ENCODE results near the gene CORO1A. TPM values are rescaled to one million over a fixed set of nuclear protein-coding genes. Genes with fewer than 3 reads are reported as not detected.
A peak's percentile ranks its signal among the peaks of the same experiment; 100 is the strongest.
"Not testable (repeated sequence)": the region's sequence is repeated elsewhere in the genome, so short reads cannot be mapped to it uniquely, and the experiment has no call there.

The CORO1A gene
- total RNA-seq, 1 experiment from 2014 or later, result 7.0 TPM

DNA sequence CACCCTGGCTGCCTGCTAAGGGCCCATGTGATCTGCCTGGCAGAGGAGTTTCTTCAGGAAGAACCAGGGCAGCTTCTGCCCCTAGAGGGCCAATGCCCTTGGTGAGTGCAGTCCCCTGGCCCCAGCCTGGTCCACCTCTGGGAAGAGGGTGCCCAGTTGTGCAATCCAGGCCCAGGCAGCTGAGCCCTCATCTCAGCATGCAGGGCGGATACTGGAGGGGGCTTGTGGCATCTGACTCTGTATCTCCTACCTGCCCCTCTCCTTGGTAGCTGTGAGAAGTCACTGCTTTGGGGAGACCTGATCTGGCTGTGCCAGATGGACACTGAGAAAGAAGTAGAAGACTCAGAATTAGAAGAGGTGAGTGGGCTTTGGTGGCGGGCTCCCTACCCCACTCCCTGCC is 13.6 kb downstream of the CORO1A start:
- POLR2A ChIA-PET, result not testable (repeated sequence)

DNA sequence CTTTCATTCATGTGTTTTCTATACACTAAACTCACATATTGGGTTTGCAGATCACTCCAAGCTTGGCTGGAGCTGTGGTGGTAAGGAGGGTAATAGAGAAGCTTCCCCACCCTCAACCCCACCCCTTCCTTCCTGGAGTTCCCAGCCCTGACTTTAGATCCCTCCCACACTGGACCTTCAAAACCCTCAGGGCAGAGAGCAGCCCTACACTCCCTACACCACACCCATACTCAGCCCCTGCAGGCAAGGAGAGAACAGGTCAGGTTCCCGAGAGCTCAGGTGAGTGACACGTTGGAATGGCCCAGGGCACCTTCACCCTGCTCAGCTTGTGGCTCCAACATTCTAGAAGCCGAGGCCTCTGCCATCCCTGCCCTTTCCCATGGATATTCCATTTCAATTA is 15.6 kb downstream of the CORO1A start, which contains the start of gene SULT1A3:
TSS of gene SULT1A3 (plus strand) at position 207 of the 400 bp plus-strand sequence. CDS start 1,474 bp downstream, outside the sequence.
- H3K4me2 ChIP-seq (ENCODE audit: low read length); CTCF ChIA-PET; H3K27me3 ChIP-seq (ENCODE audit: insufficient read depth, low read length); H3K27ac ChIP-seq (ENCODE audit: low read depth, low read length); POLR2A ChIA-PET; RAD21 ChIA-PET (ENCODE audit: low non-redundant PET in 1 of 2, low total read pairs in 2 of 2, uncharacterized antibody in 2 of 2, unreplicated experiment in 2 of 2); H2AFZ ChIP-seq (ENCODE audit: low read depth, low read length, poor library complexity, severe bottlenecking); H3K79me2 ChIP-seq (ENCODE audit: insufficient read depth, low read length); BruUV-seq (replicated peaks); DNase-seq (ENCODE audit: low read depth, low spot score); H3K4me1 ChIP-seq (ENCODE audit: control insufficient read depth in 1 of 2, insufficient read depth in 2 of 2, low read length in 2 of 2); H3K9me2 ChIP-seq (ENCODE audit: insufficient read depth); H3K4me3 ChIP-seq (replicated peaks in 1 of 2; ENCODE audit: low read depth in 1 of 2, low read length in 2 of 2); H4K20me1 ChIP-seq (ENCODE audit: insufficient read depth); H3K9ac ChIP-seq (ENCODE audit: low read length); H3K36me3 ChIP-seq (ENCODE audit: control insufficient read depth in 1 of 2, insufficient read depth in 2 of 2, low read length in 2 of 2); H3K9me3 ChIP-seq (ENCODE audit: control insufficient read depth in 1 of 2, insufficient read depth in 1 of 2, low read depth in 1 of 2, low read length in 2 of 2); intact Hi-C loops (cut with micrococcal nuclease): not testable (repeated sequence)
- peak; percentile 60 for ATAC-seq

More for the DNA sequence above, 13.6 kb downstream of the CORO1A start:
- H4K20me1 ChIP-seq (ENCODE audit: insufficient read depth); RAD21 ChIA-PET (ENCODE audit: low non-redundant PET in 1 of 2, low total read pairs in 2 of 2, uncharacterized antibody in 2 of 2, unreplicated experiment in 2 of 2); intact Hi-C loops (cut with micrococcal nuclease); DNase-seq (ENCODE audit: low read depth, low spot score); H3K79me2 ChIP-seq (ENCODE audit: insufficient read depth, low read length); H3K36me3 ChIP-seq (ENCODE audit: control insufficient read depth in 1 of 2, insufficient read depth in 2 of 2, low read length in 2 of 2); H2AFZ ChIP-seq (ENCODE audit: low read depth, low read length, poor library complexity, severe bottlenecking); CTCF ChIA-PET; H3K27me3 ChIP-seq (ENCODE audit: insufficient read depth, low read length); H3K4me2 ChIP-seq (ENCODE audit: low read length); BruUV-seq (replicated peaks); H3K9me3 ChIP-seq (ENCODE audit: control insufficient read depth in 1 of 2, insufficient read depth in 1 of 2, low read depth in 1 of 2, low read length in 2 of 2); H3K9me2 ChIP-seq (ENCODE audit: insufficient read depth); H3K27ac ChIP-seq (ENCODE audit: low read depth, low read length); H3K9ac ChIP-seq (ENCODE audit: low read length); ATAC-seq; H3K4me3 ChIP-seq (replicated peaks in 1 of 2; ENCODE audit: low read depth in 1 of 2, low read length in 2 of 2); H3K4me1 ChIP-seq (ENCODE audit: control insufficient read depth in 1 of 2, insufficient read depth in 2 of 2, low read length in 2 of 2): not testable (repeated sequence)

DNA sequence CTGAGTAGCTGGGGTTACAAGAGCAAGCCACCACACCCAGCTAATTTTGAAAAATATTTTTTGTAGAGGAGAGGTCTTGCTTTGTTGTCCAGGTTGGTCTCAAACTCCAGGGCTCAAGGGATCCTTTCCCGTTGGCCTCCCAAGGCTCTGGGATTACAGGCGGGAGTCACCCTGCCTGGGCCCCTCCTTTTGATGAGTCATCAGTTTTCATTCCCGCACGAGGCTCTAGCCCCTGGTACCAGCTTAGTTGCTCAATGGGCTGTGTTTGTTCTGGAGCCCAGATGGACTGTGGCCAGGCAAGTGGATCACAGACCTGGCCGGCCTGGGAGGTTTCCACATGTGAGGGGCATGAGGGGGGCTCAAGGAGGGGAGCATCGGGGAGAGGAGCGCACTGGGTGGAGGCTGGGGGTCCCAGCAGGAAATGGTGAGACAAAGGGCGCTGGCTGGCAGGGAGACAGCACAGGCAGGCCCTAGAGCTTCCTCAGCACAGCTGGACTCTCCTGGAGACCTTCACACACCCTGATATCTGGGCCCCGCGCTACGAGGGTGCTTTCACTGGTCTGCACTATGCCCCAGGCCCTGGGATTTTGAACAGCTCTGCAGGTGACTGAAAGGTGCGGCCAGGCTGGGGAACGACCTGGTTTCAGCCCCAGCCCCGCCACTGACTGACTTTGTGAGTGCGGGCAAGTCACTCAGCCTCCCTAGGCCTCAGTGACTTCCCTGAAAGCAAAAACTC is 16.4 kb downstream of the CORO1A start:
- H3K4me1 ChIP-seq (ENCODE audit: control insufficient read depth in 1 of 2, insufficient read depth in 2 of 2, low read length in 2 of 2); intact Hi-C loops (cut with micrococcal nuclease); H3K9ac ChIP-seq (ENCODE audit: low read length); H3K27me3 ChIP-seq (ENCODE audit: insufficient read depth, low read length); BruUV-seq (replicated peaks); H3K79me2 ChIP-seq (ENCODE audit: insufficient read depth, low read length); H2AFZ ChIP-seq (ENCODE audit: low read depth, low read length, poor library complexity, severe bottlenecking); RAD21 ChIA-PET (ENCODE audit: low non-redundant PET in 1 of 2, low total read pairs in 2 of 2, uncharacterized antibody in 2 of 2, unreplicated experiment in 2 of 2); H3K4me3 ChIP-seq (replicated peaks in 1 of 2; ENCODE audit: low read depth in 1 of 2, low read length in 2 of 2); CTCF ChIA-PET; POLR2A ChIA-PET; DNase-seq (ENCODE audit: low read depth, low spot score); H3K4me2 ChIP-seq (ENCODE audit: low read length); H3K27ac ChIP-seq (ENCODE audit: low read depth, low read length); H4K20me1 ChIP-seq (ENCODE audit: insufficient read depth); H3K9me2 ChIP-seq (ENCODE audit: insufficient read depth); H3K9me3 ChIP-seq (ENCODE audit: control insufficient read depth in 1 of 2, insufficient read depth in 1 of 2, low read depth in 1 of 2, low read length in 2 of 2); H3K36me3 ChIP-seq (ENCODE audit: control insufficient read depth in 1 of 2, insufficient read depth in 2 of 2, low read length in 2 of 2): not testable (repeated sequence)
- ATAC-seq, result peak; percentile 74

DNA sequence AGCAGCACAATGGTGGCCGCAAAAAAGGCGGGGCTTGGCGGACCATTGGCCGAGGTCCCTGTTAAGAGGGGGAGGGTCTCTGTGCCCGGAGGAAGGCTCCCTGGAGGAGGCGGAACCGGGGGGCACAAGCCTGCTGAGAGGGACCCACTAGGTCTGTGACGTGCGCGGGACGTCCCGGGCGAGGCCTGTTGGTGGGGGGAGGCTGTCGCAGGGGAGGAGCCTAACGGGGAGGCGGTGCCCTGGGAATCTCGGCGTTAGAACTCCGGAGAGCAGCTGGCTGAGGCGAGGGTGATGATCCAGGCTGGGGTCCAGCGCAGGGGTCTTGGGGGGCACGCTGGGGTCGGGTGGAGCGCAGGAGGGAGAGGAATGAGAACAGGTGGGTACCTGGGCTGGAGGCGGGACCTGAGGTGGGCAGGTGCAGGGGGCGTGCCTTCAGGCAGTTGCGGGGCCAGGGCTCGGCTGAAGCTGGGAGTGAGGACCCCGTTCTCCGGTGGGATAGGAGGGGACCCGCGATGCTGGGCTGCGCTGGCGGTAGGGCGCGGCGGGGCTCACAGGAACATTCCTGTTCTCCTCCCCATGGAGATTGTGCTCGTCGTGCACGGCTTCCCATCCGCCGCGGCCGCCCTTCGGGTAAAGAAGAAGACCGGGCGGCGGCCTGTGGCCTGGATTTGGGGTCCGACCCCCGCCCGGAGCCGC is 22.3 kb downstream of the CORO1A start:
- H3K9ac ChIP-seq (ENCODE audit: low read length), result peak overlapping the region; percentile 33; the same call in 1 of the 2 replicates
- ATAC-seq, result peak; percentile 65
- CTCF ChIA-PET; H2AFZ ChIP-seq (ENCODE audit: low read depth, low read length, poor library complexity, severe bottlenecking); intact Hi-C loops (cut with micrococcal nuclease); H3K4me1 ChIP-seq (ENCODE audit: control insufficient read depth in 1 of 2, insufficient read depth in 2 of 2, low read length in 2 of 2); H3K27me3 ChIP-seq (ENCODE audit: insufficient read depth, low read length); H3K36me3 ChIP-seq (ENCODE audit: control insufficient read depth in 1 of 2, insufficient read depth in 2 of 2, low read length in 2 of 2); H3K27ac ChIP-seq (ENCODE audit: low read depth, low read length); H3K9me3 ChIP-seq (ENCODE audit: control insufficient read depth in 1 of 2, insufficient read depth in 1 of 2, low read depth in 1 of 2, low read length in 2 of 2); RAD21 ChIA-PET (ENCODE audit: low non-redundant PET in 1 of 2, low total read pairs in 2 of 2, uncharacterized antibody in 2 of 2, unreplicated experiment in 2 of 2); POLR2A ChIA-PET; H3K9me2 ChIP-seq (ENCODE audit: insufficient read depth); BruUV-seq (replicated peaks); DNase-seq (ENCODE audit: low read depth, low spot score); H4K20me1 ChIP-seq (ENCODE audit: insufficient read depth); H3K79me2 ChIP-seq (ENCODE audit: insufficient read depth, low read length): not testable (repeated sequence)
- peak overlapping the region; percentile 62 for H3K4me2 ChIP-seq (ENCODE audit: low read length)
- peak overlapping the region; percentile 39 to 54 for H3K4me3 ChIP-seq (replicated peaks in 1 of 2; ENCODE audit: low read depth in 1 of 2, low read length in 2 of 2)
